K562 (cell line): ENCODE measurements around the gene PTPRE. TPM values are rescaled to one million over a fixed set of nuclear protein-coding genes. Genes with fewer than 3 reads are reported as not detected.

Experiments
- ATAC-seq: fragments of 200-7000 bp; cut with Tn5 transposase; 3 replicates; pipeline ENCODE4 v1.9.1; 2020; ENCODE audit warnings: moderate library complexity
- BruUV-seq: library from RNA; stranded (reverse); fragments of 400-500 nt; replicated peaks from 2 replicates; lab custom pipeline; 2021; lab: Mats Ljungman, UMichigan
- CTCF ChIA-PET: fragments of 300-600 bp; formaldehyde crosslinking; extraction: SDS; loops from one replicate; lab custom pipeline; 2021; ENCODE audit warnings: low intra/inter-chr PET ratio; lab: Yijun Ruan, JAX
- POLR2A ChIA-PET: fragments of 300-600, 350-650 bp; sonication (Branson Sonifier 250); formaldehyde crosslinking; extraction: SDS; loops from one replicate; lab custom pipeline; 2021; ENCODE audit warnings: antibody characterized with exemption, inconsistent platforms; lab: Yijun Ruan, JAX
- DNase-seq, 4 experiments: peaks; one replicate each; pipeline versions ENCODE4 v3.0.0 to v3.0.0-alpha.2; 2011 to 2018; ENCODE audit warnings: low spot score in 3 of 4, mixed read lengths in 3 of 4; ENCODE audit errors: extremely low read depth in 1 of 4
- FAIRE-seq: peaks from 2 replicates; lab custom pipeline; 2011; peaks lifted over from hg19 to GRCh38; lab: Jason Lieb, UNC
- H2AFZ ChIP-seq: 2 replicates; pipeline ENCODE4 v1.6.0; 2011; ENCODE audit warnings: low read depth, low read length, control low read depth, inconsistent platforms
- H3K27ac ChIP-seq: fragments of 200-600 bp; 3 replicates; pipeline ENCODE4 v1.8.0; 2011; ENCODE audit warnings: low read depth, mild to moderate bottlenecking, control low read depth, inconsistent platforms, low read length, moderate library complexity, mixed read lengths; ENCODE audit errors: extremely low read depth
- H3K27me3 ChIP-seq, 2 experiments: fragments of 300-600 bp in 1 of 2; 2 replicates in 1 of 2; 3 replicates in 1 of 2; pipeline versions ENCODE4 v1.6.0 to v1.8.0; 2011; ENCODE audit warnings: inconsistent platforms in 2 of 2, low read length in 2 of 2, mild to moderate bottlenecking in 1 of 2, mixed read lengths in 1 of 2, moderate library complexity in 1 of 2; ENCODE audit not compliant: control insufficient read depth in 2 of 2, insufficient read depth in 2 of 2
- H3K36me3 ChIP-seq: fragments of 300-600 bp; 3 replicates; pipeline ENCODE4 v1.8.0; 2011; ENCODE audit warnings: mild to moderate bottlenecking, low read length, inconsistent platforms; ENCODE audit not compliant: control insufficient read depth, insufficient read depth
- H3K4me1 ChIP-seq, 2 experiments: fragments of 200-600 bp in 1 of 2; replicated peaks in 1 of 2; 2 replicates in 1 of 2; 3 replicates in 1 of 2; pipeline versions ENCODE4 v1.5.1 to v1.8.0; 2011; ENCODE audit warnings: inconsistent platforms in 2 of 2, low read length in 2 of 2, mild to moderate bottlenecking in 1 of 2, mixed read lengths in 1 of 2, moderate library complexity in 1 of 2; ENCODE audit not compliant: control insufficient read depth in 2 of 2, insufficient read depth in 2 of 2
- H3K4me2 ChIP-seq: 2 replicates; pipeline ENCODE4 v1.6.1; 2011; ENCODE audit warnings: low read length, control low read depth, inconsistent platforms, mixed read lengths; ENCODE audit not compliant: insufficient read depth
- H3K4me3 ChIP-seq: fragments of 200-600 bp; sonication (generic), shearing (Covaris generic); 2 replicates; pipeline ENCODE4 v1.5.1; 2016; ENCODE audit warnings: control low read depth, inconsistent platforms
- H3K79me2 ChIP-seq: fragments of 200-600 bp; 3 replicates; pipeline ENCODE4 v1.8.0; 2011; ENCODE audit warnings: low read length, inconsistent platforms; ENCODE audit not compliant: control insufficient read depth, insufficient read depth
- H3K9ac ChIP-seq, 2 experiments: 2 replicates each; pipeline versions ENCODE4 v1.6.0 to v1.6.1; 2011; ENCODE audit warnings: low read depth in 2 of 2, low read length in 2 of 2, control low read depth in 1 of 2, inconsistent platforms in 1 of 2, mild to moderate bottlenecking in 1 of 2, mixed read lengths in 1 of 2; ENCODE audit not compliant: insufficient read depth in 1 of 2
- H3K9me1 ChIP-seq: one replicate; pipeline ENCODE4 v1.6.0; 2011; ENCODE audit warnings: inconsistent platforms, mild to moderate bottlenecking, low read length, moderate library complexity; ENCODE audit not compliant: control insufficient read depth, insufficient read depth
- H3K9me3 ChIP-seq: replicated peaks from 2 replicates; pipeline ENCODE4 v1.5.1; 2011; ENCODE audit warnings: low read depth, low read length, inconsistent platforms; ENCODE audit not compliant: control insufficient read depth, insufficient read depth
- H4K20me1 ChIP-seq: replicated peaks from 2 replicates; pipeline ENCODE4 v1.6.1; 2011; ENCODE audit warnings: low read length, inconsistent platforms, mixed read lengths; ENCODE audit not compliant: control insufficient read depth, insufficient read depth
- CC2D1A ChIP-seq: fragments of 450-650 bp; IDR thresholded peaks from 2 replicates; pipeline ENCODE4 v1.6.1; 2017; ENCODE audit warnings: mild to moderate bottlenecking
- ILF3 ChIP-seq: fragments of 450-650 bp; IDR thresholded peaks from 2 replicates; pipeline ENCODE4 v1.6.1; 2018; ENCODE audit warnings: antibody characterized with exemption, mild to moderate bottlenecking, moderate library complexity, borderline replicate concordance
- POLR2H ChIP-seq: IDR thresholded peaks from 2 replicates; pipeline ENCODE4 v1.6.1; 2016; ENCODE audit warnings: missing genetic modification characterization, low read depth, mild to moderate bottlenecking, control low read depth, missing compliant biosample characterization, moderate library complexity
- SPI1 ChIP-seq: IDR thresholded peaks from 2 replicates; pipeline ENCODE4 v1.6.1; 2011; ENCODE audit warnings: low read depth, low read length, control low read depth, borderline replicate concordance
- TSHZ1 ChIP-seq: fragments of 250-450 bp; sonication (Bioruptor Pico); IDR thresholded peaks from 2 replicates; pipeline ENCODE4 v1.4.0; 2020; ENCODE audit warnings: mild to moderate bottlenecking, moderate library complexity
- ZNF224 ChIP-seq: sonication (generic); formaldehyde crosslinking; IDR thresholded peaks from 2 replicates; pipeline ENCODE4 v1.8.0; 2022; ENCODE audit warnings: mild to moderate bottlenecking, missing genetic modification reagents
- ZNF347 ChIP-seq: fragments of 450-650 bp; formaldehyde crosslinking; IDR thresholded peaks from 2 replicates; pipeline ENCODE4 v1.4.0; 2020; ENCODE audit warnings: low read depth, mild to moderate bottlenecking, moderate library complexity
- ZNF41 ChIP-seq: fragments of 250-450 bp; sonication (Bioruptor Pico); conservative IDR thresholded peaks from 2 replicates; pipeline ENCODE4 v1.4.0; 2020; ENCODE audit warnings: mild to moderate bottlenecking
- ZNF699 ChIP-seq: fragments of 250-450 bp; sonication (Bioruptor Pico); IDR thresholded peaks from 2 replicates; pipeline ENCODE4 v1.8.0; 2021; ENCODE audit warnings: mild to moderate bottlenecking, moderate library complexity; ENCODE audit not compliant: insufficient replicate concordance
- WGBS: fragments of 100-300 bp; shearing (Covaris generic); methylation state at CpG from one replicate; pipeline ENCODE4 v1.1.6; 2016; ENCODE audit warnings: low coverage, mixed read lengths; ENCODE audit not compliant: insufficient coverage; ENCODE audit errors: missing lambda C conversion rate; 5-methylcytosine and 5-hydroxymethylcytosine counted together
- in situ Hi-C: fragments of 300-500 bp; cut with MboI; formaldehyde crosslinking; loops from 4 replicates; pipeline ENCODE4 v1.15.0; 2018; ENCODE audit warnings: inconsistent platforms, mixed read lengths
- intact Hi-C: fragments of 100-400 bp; cut with micrococcal nuclease; formaldehyde crosslinking; loops from 2 replicates; pipeline ENCODE4 v1.14.2; 2022
- polyA plus RNA-seq, 8 experiments: library from polyadenylated mRNA; depleted of rRNA in 4 of 8; stranded (reverse) in 5 of 8; unstranded in 3 of 8; fragments of >200 nt; fragmentation: Nextera tagmentation in 2 of 8; fragmentation: Illumina TruSeq in 1 of 8; extraction: Ambion mirVana in 2 of 8; extraction: Trizol in 1 of 8; gene quantifications; 2 replicates each; pipeline versions ENCODE4 v1.2.1 to v1.2.3, GENCODE V29; 2011 to 2014; ENCODE audit warnings: inconsistent platforms in 1 of 8, missing spikeins in 1 of 8
- total RNA-seq, 7 experiments: library from RNA; depleted of rRNA in 6 of 7; stranded (reverse); fragments of >200 nt in 6 of 7; fragmentation: Illumina TruSeq in 2 of 7; extraction: Trizol in 2 of 7; gene quantifications; 2 replicates each; pipeline versions ENCODE4 v1.2.1 to v1.2.3, GENCODE V29; 2011 to 2021; ENCODE audit warnings: low replicate concordance in 1 of 7

Gene PTPRE
- total and polyA plus RNA-seq, 9 of the 15 experiments (the other 6 are each of a cell fraction or from before 2014, with no cell fraction given), result 0.01 to 0.13 (median 0.04) TPM; not detected in 4

DNA sequence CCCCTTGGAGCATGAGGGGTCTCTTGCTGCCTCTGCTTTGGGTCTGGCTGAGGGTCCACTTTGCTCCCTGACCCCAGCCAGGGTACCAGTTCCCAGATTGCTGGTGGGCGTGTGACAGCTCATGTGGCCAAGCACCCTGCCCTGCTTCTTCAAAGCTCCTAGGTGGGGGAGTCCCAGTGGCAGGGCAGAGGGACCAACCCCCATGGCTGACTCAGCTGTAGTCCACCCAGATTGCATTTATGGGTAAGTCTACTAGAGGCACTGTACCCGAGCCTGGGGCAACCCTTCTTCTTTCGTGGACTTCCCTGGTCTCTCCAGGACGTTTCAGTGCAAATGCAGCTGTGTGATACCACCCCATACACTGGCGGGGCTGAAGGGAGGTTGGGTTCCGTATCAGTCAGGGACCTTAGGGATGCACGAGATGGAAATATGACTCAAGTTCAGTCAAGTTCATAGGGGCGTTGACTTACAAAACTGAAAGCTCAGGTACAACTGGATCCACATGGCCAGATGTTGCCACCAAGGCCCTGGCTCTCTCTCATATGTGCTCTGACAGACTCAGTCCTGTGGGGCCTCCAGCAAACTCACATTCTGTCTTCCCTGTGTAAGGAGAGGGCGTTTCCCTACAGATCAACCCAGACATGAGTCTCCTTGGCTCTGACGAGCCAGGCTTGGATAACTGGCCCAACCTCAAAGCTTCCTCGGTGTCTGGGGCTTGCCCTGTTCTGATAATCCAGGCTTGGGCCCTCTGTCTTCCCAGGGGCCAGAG, 13.6 kb downstream of the PTPRE start:
- H4K20me1 ChIP-seq, result no peaks in the 10 kb centered on the region
- in situ Hi-C loops, result no loop called here
- no peaks in the 10 kb centered on the region; a peak in 1 of 5 replicates for H3K27me3 ChIP-seq
- WGBS, result 2% methylated on average over 7 of the region's 11 CpGs
- FAIRE-seq (no peak), ATAC-seq (no peak), DNase-seq (no peak)
- no peaks in the 10 kb centered on the region for H3K9me3 ChIP-seq
- no peak overlapping the region for H3K27ac ChIP-seq
- H3K4me2 ChIP-seq, result no peak overlapping the region
- H3K9ac ChIP-seq, result no peak overlapping the region
- H3K4me3 ChIP-seq, result no peak overlapping the region
- H2AFZ ChIP-seq, result no peak overlapping the region
- no peaks in the 10 kb centered on the region for H3K36me3 ChIP-seq
- CTCF ChIA-PET, result no interaction called here
- no peaks in the 10 kb centered on the region for H3K4me1 ChIP-seq
- POLR2A ChIA-PET, result no interaction called here
- TF ChIP-seq ZNF699 (CRISPR knock-in tag) (no peak), POLR2H (tag) (no peak), ZNF41 (CRISPR knock-in tag) (no peak), SPI1 (no peak), CC2D1A (no peak), TSHZ1 (no peak), ZNF224 (CRISPR knock-in tag) (no peak), ZNF347 (CRISPR knock-in tag) (no peak), ILF3 (no peak)
- BruUV-seq, result no TSS peak
- H3K79me2 ChIP-seq, result no peaks in the 10 kb centered on the region
- intact Hi-C loops, result no loop called here
- H3K9me1 ChIP-seq, result no peaks in the 10 kb centered on the region
